Stimulated activated CD4-positive, alpha-beta T cell treated with anti-CD3 and anti-CD28 coated beads, Interleukin-1b, Interleukin-23, amount 100 ng/mL, for 48 hours (primary cell): ENCODE data around the gene CCL11.
"Not testable (repeated sequence)": the region's sequence is repeated elsewhere in the genome, so short reads cannot be mapped to it uniquely, and the experiment has no call there.

Source experiments
- DNase-seq: peaks from one replicate; pipeline ENCODE4 v3.0.0-alpha.2; 2020

CCL11 gene

DNA sequence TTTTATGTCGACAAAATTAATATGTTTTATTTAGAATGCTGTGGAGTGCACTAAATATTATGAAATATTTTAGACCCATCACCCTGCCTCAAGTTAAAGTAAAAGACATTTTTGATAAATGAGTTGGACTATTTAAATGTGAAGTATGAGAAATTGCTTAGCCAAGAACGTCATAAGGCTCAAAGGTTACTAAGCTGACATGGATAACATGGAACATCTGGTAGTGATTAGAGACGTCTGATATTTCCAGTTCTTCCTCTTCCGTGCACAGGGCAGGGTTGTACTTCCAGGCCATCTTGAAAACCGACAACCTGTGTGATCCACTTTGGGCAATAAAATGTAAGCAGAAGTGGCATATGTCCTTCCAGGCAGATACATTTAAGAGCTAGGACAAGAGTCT lies 26.5 kb downstream of the CCL11 start:
- no peak for DNase-seq

DNA sequence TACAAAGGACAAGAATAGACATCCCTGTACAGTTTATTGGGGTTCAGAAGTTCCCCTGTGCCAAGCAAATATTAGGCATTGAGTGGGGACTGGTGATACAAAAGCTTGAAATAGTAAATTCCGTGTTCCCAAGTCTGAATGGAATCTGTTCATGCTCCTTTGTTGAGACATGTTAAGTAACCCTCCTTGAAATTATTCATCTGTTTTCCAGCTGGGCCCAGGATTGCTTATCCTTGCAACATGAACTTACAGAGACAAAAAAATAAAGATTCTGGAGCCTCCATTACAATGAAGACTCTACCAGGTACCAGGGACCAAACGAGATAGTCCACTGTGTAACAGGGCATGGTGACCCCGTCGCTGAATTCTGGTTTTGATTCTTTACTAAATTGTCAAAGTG lies 27.6 kb downstream of the CCL11 start:
- no peak for DNase-seq

DNA sequence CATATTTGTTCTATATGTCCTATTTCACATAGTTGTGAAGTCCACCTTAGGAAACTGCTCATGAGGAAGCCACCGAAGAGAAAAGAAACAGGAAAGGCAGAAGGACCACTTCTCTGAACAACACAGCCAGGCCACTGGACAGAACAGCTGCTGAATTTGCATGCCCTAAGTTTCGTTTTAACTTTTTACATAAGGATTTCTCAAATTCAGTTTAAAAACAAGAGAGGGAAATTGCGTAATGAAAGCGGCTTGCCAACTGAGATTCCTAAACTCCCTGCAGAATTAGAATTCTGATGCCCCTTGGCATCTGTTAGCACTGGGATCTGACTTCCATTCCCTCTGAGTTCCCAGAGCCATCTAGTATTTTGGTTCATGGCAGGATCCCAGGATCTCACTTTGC lies 28.7 kb downstream of the CCL11 start:
- DNase-seq: no peak

DNA sequence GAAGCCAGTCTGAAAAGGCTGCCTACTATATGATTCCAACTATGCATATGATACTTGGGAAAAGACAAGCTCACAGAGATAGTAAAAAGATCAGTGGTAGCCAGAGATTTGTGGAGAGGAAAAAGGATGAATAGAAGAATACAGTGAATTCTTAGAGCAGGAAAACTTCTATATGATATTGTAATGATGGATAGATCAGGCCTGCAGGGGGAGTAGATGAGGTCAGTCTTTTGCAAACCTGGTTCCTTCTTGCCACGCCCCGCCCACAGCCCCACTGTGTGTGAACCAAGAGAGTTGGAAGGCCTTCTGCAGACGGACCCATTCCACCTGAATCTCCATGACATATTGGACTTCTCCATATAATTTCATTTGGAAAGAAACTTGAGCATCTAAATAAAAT lies 32.9 kb downstream of the CCL11 start:
- DNase-seq: no peak

DNA sequence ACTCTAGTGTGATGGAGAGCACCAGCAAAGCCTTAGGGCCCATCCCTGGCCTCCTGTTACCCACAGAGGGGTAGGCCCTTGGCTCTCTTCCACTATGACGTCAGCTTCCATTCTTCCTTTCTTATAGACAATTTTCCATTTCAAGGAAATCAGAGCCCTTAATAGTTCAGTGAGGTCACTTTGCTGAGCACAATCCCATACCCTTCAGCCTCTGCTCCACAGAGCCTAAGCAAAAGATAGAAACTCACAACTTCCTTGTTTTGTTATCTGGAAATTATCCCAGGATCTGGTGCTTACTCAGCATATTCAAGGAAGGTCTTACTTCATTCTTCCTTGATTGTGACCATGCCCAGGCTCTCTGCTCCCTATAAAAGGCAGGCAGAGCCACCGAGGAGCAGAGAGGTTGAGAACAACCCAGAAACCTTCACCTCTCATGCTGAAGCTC lies 33.5 kb downstream of the CCL11 start, which contains the start of gene CCL8:
Gene CCL8, plus strand, starts transcription at position 397 of the 445 bp plus-strand sequence. CDS start 67 bp downstream, outside the sequence.
- DNase-seq: no peak

- no peak for DNase-seq
Measured at GRCh38 chr17:34321964-34322363, 36.4 kb downstream of the CCL11 start.

DNA sequence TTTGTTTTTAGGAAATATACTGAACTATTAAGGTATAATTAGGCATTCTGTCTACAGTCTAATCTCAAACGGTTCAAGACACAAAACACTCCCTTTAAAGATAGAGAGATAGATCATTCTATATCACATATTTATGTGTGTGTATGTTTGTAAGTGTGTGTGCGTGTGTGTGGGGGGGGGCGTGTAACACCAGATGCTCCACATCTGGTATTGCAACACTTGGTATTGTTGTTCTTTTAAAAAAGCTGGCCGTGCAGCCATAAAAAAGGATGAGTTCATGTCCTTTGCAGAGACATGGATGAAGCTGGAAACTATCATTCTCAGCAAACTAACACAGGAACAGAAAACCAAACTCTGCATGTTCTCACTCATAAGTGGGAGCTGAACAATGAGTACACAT lies 42.0 kb downstream of the CCL11 start:
- DNase-seq: not testable (repeated sequence)

GRCh38 chr17:34337701-34338100 lies 52.2 kb downstream of the CCL11 start:
- no peak for DNase-seq
